ENCODE results near the gene MCU. TPM values are rescaled to one million over a fixed set of nuclear protein-coding genes. Genes with fewer than 3 reads are reported as not detected.
A peak's percentile ranks its signal among the peaks of the same experiment; 100 is the strongest.

MCU gene
- total and polyA plus RNA-seq, 10 donors: 7.2 to 29.2 (median 19.4) TPM

DNA sequence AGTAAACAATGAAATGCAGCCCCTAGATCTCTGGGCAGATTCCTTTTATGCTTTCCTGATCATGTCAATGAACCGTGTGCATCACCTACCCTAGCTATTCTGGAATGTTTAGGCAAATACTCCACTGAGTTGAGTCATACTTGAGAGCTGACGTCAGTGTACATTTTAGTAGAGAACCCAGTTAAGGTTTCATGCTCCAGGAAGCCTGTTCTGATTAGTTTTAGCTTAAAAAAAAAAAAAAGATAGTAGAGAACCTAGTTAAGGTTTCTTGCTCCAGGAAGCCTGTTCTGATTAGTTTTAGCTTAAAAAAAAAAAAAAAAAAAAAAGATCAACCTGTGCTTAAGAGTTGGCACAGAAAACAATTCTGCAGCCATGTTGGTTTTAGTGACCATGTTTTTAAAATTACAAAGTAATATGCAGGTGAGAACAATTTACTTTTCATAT is 3.7 kb upstream of the MCU start:
- Histone ChIP-seq H3K4me1 (peaks cover 2 to 16% (median 12%) of the 10 kb centered on the region in 6 donors), H3K4me3 (no peak overlapping the region), H3K9me3 (no peaks in the 10 kb centered on the region), H3K27me3 (replicated peaks in 1 of 7) (no peaks in the 10 kb centered on the region), H3K36me3 (no peaks in the 10 kb centered on the region), H3K27ac (no peak overlapping the region)
- DNase-seq: no peak
- 48 to 72% (median 59%) methylated on average over 2 of the region's 2 CpGs for WGBS, 5 donors
- TF ChIP-seq, protein P1, sequence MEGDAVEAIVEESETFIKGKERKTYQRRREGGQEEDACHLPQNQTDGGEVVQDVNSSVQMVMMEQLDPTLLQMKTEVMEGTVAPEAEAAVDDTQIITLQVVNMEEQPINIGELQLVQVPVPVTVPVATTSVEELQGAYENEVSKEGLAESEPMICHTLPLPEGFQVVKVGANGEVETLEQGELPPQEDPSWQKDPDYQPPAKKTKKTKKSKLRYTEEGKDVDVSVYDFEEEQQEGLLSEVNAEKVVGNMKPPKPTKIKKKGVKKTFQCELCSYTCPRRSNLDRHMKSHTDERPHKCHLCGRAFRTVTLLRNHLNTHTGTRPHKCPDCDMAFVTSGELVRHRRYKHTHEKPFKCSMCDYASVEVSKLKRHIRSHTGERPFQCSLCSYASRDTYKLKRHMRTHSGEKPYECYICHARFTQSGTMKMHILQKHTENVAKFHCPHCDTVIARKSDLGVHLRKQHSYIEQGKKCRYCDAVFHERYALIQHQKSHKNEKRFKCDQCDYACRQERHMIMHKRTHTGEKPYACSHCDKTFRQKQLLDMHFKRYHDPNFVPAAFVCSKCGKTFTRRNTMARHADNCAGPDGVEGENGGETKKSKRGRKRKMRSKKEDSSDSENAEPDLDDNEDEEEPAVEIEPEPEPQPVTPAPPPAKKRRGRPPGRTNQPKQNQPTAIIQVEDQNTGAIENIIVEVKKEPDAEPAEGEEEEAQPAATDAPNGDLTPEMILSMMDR (IDR thresholded peaks at IDR 0.05 in 8 of 11, conservative IDR thresholded peaks at IDR 0.05 in 3 of 11): no peak
- TF ChIP-seq POLR2AphosphoS5 (IDR thresholded peaks at IDR 0.05): no peak
- TF ChIP-seq POLR2A (IDR thresholded peaks at IDR 0.05): no peak
- intact Hi-C loops (cut with DNase I; ENCODE audit: low total_unique reads): no loop called here

DNA sequence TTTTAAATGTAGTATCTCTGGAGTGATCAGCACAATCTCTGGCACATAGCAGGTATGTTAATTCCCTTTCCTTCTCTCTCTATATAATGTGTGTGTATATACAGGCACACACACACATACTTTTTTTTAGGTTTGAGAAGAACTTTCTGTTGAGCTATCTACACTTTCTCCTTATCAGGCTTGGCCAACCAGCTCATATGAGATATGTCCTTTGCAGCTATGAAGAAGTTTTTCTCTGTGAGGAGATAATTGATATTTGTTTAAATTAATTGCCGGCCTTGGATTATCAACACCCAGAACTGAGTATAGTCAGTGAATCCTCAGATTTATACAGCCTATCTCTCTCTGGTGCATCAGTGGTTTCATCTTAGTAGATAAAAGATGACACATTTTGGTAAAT is 2.3 kb upstream of the MCU start:
- no peak overlapping the region for H3K27ac ChIP-seq
- H3K9me3 ChIP-seq: no peaks in the 10 kb centered on the region
- no peak overlapping the region for H3K4me3 ChIP-seq
- intact Hi-C loops (cut with DNase I; ENCODE audit: low total_unique reads): loop anchor here (5.0 to 10.0 kb wide), 2 partner anchors 65 to 143 kb away; partner anchors contain the start of gene MICU1
- no peaks in the 10 kb centered on the region for H3K27me3 ChIP-seq (replicated peaks in 1 of 7)
- 91 to 100% (median 94%) methylated on average over 1 of the region's 1 CpG for WGBS, 5 donors
- H3K36me3 ChIP-seq: no peaks in the 10 kb centered on the region
- peaks cover 9 to 30% (median 27%) of the 10 kb centered on the region in 6 donors for H3K4me1 ChIP-seq
- no peak for TF ChIP-seq POLR2AphosphoS5 (IDR thresholded peaks at IDR 0.05)
- TF ChIP-seq POLR2A (IDR thresholded peaks at IDR 0.05): no peak
- TF ChIP-seq, protein P1 (IDR thresholded peaks at IDR 0.05 in 8 of 11, conservative IDR thresholded peaks at IDR 0.05 in 3 of 11): no peak
- no peak for DNase-seq

DNA sequence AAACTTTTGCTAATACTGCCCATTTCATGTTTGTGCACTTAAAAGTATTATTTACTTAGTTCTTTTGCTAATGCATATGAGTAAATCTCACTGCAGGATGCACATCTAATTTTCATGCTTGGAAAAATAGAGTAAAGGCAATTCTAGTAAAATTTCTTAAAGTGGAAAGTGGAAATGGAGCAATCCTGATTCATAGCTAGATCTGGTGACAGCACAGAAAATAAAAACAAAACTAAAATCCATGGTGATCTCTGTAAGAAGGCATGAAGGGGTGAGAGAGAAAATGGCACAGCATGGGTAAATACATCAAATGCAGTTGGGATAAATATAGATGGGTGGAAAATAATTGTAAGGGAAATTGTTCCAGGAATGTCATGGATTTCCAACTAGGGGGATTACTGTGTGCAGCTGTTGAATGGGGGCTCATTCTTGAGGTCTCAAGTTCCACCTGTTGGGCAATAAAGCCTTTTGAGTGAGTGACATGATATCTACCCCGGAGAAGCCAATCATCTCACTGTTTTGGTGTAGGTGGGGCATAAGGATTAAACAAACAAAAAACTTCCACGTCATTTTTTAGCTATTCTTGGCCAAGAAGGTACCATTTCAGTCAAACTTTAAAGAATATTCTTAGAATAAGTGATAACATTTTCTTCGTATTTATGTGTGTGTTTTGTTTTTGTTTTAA is 1.7 kb upstream of the MCU start:
- 76 to 86% (median 81%) methylated on average over 3 of the region's 3 CpGs for WGBS, 5 donors
- Histone ChIP-seq H3K27me3 (replicated peaks in 1 of 7) (no peaks in the 10 kb centered on the region), H3K4me1 (peaks cover 9 to 36% (median 32%) of the 10 kb centered on the region in 6 donors), H3K36me3 (no peaks in the 10 kb centered on the region), H3K4me3 (no peak overlapping the region), H3K27ac (no peak overlapping the region), H3K9me3 (no peaks in the 10 kb centered on the region)
- intact Hi-C loops (cut with DNase I; ENCODE audit: low total_unique reads): loop anchor here (5.0 to 10.0 kb wide), 2 partner anchors 65 to 142 kb away; partner anchors contain the start of gene MICU1
- no peak for DNase-seq
- TF ChIP-seq POLR2A (IDR thresholded peaks at IDR 0.05): no peak
- TF ChIP-seq POLR2AphosphoS5 (IDR thresholded peaks at IDR 0.05): no peak
- TF ChIP-seq, protein P1 (IDR thresholded peaks at IDR 0.05 in 8 of 11, conservative IDR thresholded peaks at IDR 0.05 in 3 of 11): no peak

DNA sequence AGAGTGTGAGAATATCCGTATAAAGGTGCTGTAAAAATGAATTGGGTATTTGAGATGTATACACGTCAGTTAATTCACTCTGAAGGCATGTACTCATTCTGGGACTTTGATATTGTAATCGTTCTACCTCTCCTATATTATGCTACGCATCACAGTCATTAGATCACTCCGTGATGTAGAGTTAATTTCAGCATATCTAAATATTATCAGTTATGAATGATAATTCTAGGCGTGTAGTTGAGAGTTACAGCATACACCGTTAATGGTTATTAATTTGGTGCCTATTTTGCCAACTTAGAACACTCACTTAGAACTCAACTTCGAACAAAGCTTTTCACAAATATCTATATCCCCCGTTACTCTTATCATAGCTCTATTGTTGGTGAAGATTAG is 477 bp upstream of the MCU start:
- peak overlapping the region; percentile 78 to 98 (median 96) for H3K27ac ChIP-seq

More for the DNA sequence above, 477 bp upstream of the MCU start:
- Histone ChIP-seq H3K9me3 (no peaks in the 10 kb centered on the region), H3K4me1 (peaks cover 9 to 48% (median 38%) of the 10 kb centered on the region in 6 donors), H3K36me3 (no peaks in the 10 kb centered on the region), H3K4me3 (peak overlapping the region; percentile 50 to 92 (median 68)), H3K27me3 (replicated peaks in 1 of 7) (no peaks in the 10 kb centered on the region)
- WGBS, 5 donors: 43 to 48% (median 46%) methylated on average over 9 of the region's 9 CpGs
- no peak for DNase-seq
- TF ChIP-seq POLR2AphosphoS5 (IDR thresholded peaks at IDR 0.05) (no peak), POLR2A (IDR thresholded peaks at IDR 0.05) (no peak)
- TF ChIP-seq, protein P1 (IDR thresholded peaks at IDR 0.05 in 8 of 11, conservative IDR thresholded peaks at IDR 0.05 in 3 of 11): no peak
- intact Hi-C loops (cut with DNase I; ENCODE audit: low total_unique reads): loop anchor here (5.0 to 10.0 kb wide), 2 partner anchors 67 to 141 kb away; partner anchors contain the start of gene MICU1

Measured in spleen (tissue), 11 donors.